BLaER1 (cell line): ENCODE measurements around the gene MAX.

ENCODE experiments used
- H3K27ac ChIP-seq: shearing (Covaris generic); formaldehyde crosslinking; 2 replicates; pipeline ENCODE4 v1.8.1; 2022
- H3K27me3 ChIP-seq: shearing (Covaris generic); formaldehyde crosslinking; 2 replicates; pipeline ENCODE4 v1.8.1; 2022
- H3K36me3 ChIP-seq: shearing (Covaris generic); formaldehyde crosslinking; 2 replicates; pipeline ENCODE4 v1.8.1; 2022
- H3K4me1 ChIP-seq: shearing (Covaris generic); formaldehyde crosslinking; 2 replicates; pipeline ENCODE4 v1.8.1; 2022
- H3K4me2 ChIP-seq: shearing (Covaris generic); formaldehyde crosslinking; 2 replicates; pipeline ENCODE4 v1.8.1; 2022
- H3K4me3 ChIP-seq: shearing (Covaris generic); formaldehyde crosslinking; 2 replicates; pipeline ENCODE4 v1.8.1; 2022
- H3K9ac ChIP-seq: shearing (Covaris generic); formaldehyde crosslinking; 2 replicates; pipeline ENCODE4 v1.8.1; 2022
- H3K9me3 ChIP-seq: shearing (Covaris generic); formaldehyde crosslinking; 2 replicates; pipeline ENCODE4 v1.8.1; 2022
- H4K20me1 ChIP-seq: shearing (Covaris generic); formaldehyde crosslinking; 2 replicates; pipeline ENCODE4 v1.8.1; 2022
- Cebpa-rat ChIP-seq: shearing (Covaris generic); IDR thresholded peaks from 2 replicates; pipeline ENCODE4 v1.8.1; 2022

MAX gene, protein sequence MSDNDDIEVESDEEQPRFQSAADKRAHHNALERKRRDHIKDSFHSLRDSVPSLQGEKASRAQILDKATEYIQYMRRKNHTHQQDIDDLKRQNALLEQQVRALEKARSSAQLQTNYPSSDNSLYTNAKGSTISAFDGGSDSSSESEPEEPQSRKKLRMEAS

DNA sequence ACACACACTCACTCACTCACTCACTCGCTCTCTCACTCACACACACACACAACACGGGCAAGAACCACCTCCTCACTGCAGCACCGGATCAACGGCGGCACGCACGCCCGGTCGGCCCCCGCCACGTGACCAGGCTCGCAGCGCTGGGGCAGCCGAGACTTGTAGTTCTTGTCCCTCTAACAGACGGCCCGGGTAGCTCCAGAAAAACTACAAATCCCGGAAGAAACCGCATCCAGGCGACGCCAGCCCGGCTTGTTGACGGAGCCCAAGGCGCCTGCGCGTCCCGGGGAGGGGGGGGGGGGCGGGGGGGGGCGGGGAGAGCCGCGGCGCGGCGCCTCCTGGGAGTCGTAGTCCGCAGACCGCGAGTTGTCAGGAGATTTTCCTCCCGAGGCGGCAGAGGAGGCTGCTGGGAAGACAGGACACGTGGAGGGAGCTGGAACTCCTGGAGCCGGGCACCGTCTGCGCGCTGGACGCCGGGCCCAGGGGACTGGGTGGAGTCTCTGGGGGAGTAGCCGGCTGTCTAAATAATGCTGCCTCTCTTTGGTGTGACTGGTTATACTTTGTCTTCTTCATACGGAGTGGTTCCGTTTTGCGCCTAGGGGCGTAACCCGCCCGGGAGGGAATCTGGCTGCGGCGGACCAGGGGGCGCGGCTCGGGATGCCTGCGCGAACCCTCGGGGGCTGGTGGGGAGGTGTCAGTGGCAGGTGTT lies at the start of gene MAX:
Gene MAX, minus strand, starts transcription at position 77 of the 709 bp plus-strand sequence. CDS start 178 bp downstream, outside the sequence.
- no peaks in the 10 kb centered on the region for H3K27me3 ChIP-seq
- peaks cover 42% of the 10 kb centered on the region for H4K20me1 ChIP-seq
- H3K27ac ChIP-seq = peak within 1 kb of the TSS; percentile 93
- TF ChIP-seq Cebpa-rat = no peak
- peak within 1 kb of the TSS; percentile 89 for H3K4me2 ChIP-seq
- H3K9me3 ChIP-seq = no peaks in the 10 kb centered on the region
- H3K4me3 ChIP-seq = peak within 1 kb of the TSS; percentile 98
- peak within 1 kb of the TSS; percentile 94 for H3K9ac ChIP-seq
- H3K36me3 ChIP-seq = peaks cover 15% of the 10 kb centered on the region; the same call in 1 of the 2 replicates
- H3K4me1 ChIP-seq = peaks cover 80% of the 10 kb centered on the region

DNA sequence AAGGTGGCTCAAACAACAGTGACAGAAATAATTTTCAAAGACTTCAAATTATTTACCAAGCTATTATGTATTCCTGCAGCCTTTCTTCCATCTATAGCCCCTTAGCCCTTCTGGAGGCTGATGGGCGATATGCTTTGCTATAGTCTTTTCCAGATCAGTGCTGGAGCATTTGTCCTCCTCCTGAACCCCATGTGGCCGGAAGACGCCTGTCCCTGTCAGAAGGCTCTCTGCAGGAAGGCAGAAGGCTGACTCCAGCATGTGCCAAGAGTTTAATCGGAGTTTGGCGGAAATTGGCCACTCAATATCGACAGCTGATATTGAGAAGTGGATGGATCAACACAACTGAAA lies 49.3 kb upstream of the MAX start:
- H3K4me2 ChIP-seq = no peak overlapping the region
- H3K4me3 ChIP-seq = no peak overlapping the region
- H3K36me3 ChIP-seq = no peaks in the 10 kb centered on the region
- TF ChIP-seq Cebpa-rat = no peak
- peaks cover 5% of the 10 kb centered on the region for H3K4me1 ChIP-seq
- no peak overlapping the region for H3K27ac ChIP-seq
- H3K9ac ChIP-seq = no peak overlapping the region
- no peaks in the 10 kb centered on the region for H3K9me3 ChIP-seq
- no peaks in the 10 kb centered on the region for H3K27me3 ChIP-seq
- no peaks in the 10 kb centered on the region for H4K20me1 ChIP-seq

DNA sequence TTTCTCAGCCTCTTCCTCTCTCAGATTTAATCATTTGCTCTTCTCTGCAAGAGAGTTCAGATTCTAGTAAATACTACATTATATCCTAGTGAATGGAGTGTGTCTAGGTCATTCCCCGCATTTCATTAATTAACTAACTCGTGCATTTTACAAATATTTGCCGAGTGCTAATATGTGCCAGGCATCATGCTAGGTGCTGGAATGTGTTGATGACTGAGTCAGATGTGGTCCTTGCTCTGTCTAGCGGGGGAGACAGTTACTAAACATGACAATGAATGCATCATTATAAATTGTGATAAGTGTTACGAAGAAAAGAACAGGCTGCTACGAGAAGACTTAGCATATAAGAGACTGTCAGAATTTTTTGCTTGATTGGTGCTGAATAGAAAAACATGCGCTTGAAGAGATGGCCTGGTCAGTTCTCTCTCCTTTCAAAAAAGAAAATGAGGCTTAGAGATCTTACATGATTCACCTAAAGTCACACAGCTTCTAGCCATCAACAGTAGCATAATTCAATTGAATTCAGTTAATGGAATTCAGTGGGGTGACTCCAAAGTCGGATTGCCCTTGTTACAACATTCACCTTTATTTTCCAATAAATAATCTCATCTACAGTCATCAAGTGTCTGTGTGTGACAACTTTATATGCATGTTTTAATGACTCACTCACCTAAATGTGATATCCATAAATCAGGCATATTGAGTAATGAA lies 48.7 kb upstream of the MAX start:
- Histone ChIP-seq H3K36me3 (no peaks in the 10 kb centered on the region), H3K4me1 (no peaks in the 10 kb centered on the region), H3K4me2 (no peak overlapping the region), H3K27ac (no peak overlapping the region), H3K9me3 (no peaks in the 10 kb centered on the region), H3K9ac (no peak overlapping the region), H3K27me3 (no peaks in the 10 kb centered on the region), H3K4me3 (no peak overlapping the region), H4K20me1 (no peaks in the 10 kb centered on the region)
- TF ChIP-seq Cebpa-rat = no peak

DNA sequence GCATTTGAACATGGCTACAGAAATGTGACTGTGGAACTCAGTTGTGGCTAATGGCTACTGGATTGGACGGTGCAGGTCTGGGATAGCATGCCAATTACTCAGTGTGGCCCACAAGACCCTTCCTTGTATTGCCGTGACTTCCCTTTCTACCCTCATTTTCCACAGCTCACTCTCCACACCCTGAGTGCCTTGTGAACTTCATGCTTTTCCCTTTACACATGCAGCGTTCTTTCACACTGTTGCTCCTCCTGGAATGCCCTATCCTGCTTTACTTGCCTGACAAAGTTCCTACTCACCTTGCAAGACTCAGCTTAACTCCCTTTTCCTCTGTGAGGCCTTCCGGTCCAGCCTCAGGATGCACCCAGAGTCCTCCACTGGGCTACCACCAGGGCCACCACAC lies 46.8 kb upstream of the MAX start:
- H3K9me3 ChIP-seq = no peaks in the 10 kb centered on the region
- no peak for TF ChIP-seq Cebpa-rat
- H3K4me3 ChIP-seq = no peak overlapping the region
- H3K27ac ChIP-seq = no peak overlapping the region
- no peaks in the 10 kb centered on the region for H3K36me3 ChIP-seq
- H3K27me3 ChIP-seq = no peaks in the 10 kb centered on the region
- H3K4me1 ChIP-seq = peaks cover 12% of the 10 kb centered on the region
- H4K20me1 ChIP-seq = no peaks in the 10 kb centered on the region
- no peak overlapping the region for H3K4me2 ChIP-seq
- H3K9ac ChIP-seq = no peak overlapping the region

DNA sequence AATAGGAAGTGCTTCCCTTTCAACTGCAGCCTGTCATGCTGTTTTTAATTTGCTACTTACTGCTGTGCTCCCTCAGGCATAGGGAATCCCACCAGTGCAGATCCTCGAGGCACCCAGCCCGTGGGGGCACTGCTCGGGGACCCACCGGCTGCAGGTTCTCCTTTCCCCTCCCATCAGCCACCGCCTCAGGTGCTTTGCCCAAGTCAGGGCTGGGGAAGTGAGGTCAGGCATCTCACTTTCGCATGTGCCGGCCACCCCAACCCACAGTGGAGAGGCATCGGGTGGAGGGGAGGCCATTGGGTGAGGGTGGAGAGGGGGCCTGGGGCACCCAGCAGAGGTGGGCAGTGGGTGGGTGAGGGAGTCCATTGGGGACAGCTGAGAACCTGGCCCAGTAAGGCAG lies 41.9 kb upstream of the MAX start:
- H4K20me1 ChIP-seq = no peaks in the 10 kb centered on the region
- no peak overlapping the region for H3K4me2 ChIP-seq
- H3K9me3 ChIP-seq = no peaks in the 10 kb centered on the region
- no peak overlapping the region for H3K9ac ChIP-seq
- H3K4me1 ChIP-seq = peaks cover 12% of the 10 kb centered on the region
- H3K36me3 ChIP-seq = no peaks in the 10 kb centered on the region
- H3K27ac ChIP-seq = no peak overlapping the region
- no peak for TF ChIP-seq Cebpa-rat
- H3K27me3 ChIP-seq = no peaks in the 10 kb centered on the region
- no peak overlapping the region for H3K4me3 ChIP-seq

DNA sequence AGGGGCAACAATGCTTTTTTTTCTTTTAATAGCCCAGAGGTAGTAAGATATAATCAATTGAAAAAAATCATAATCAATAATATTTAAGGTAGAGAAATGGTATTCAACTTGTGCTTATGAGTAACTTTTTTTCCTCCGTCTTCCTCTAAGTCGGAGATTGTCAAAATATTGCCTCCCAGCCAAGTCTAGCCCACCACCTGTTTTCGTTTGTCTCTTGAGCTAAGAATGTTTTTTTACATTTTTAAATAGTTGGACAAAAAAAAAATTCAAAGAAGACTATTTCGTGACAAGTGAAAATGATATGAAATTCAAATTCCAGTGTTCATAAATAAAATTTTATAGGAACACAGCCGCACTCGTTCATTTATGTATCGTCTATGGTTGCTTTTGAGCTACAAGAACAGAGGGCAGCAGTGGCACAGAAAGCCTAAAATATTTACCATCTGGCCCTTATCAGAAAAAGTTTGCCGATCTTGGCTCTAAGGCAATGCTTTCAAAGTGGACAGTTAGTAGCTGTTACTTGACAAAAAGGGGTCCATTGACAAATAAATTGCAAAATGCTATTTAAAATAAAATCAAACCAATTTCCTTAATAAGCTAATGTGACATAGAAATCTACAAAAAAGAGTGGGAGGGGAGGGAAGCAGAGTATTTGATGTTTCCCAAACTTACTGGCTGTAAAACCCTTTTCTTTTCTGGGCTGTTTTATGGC lies 40.8 kb upstream of the MAX start:
- Histone ChIP-seq H3K4me1 (peaks cover 12% of the 10 kb centered on the region), H3K9ac (no peak overlapping the region), H3K36me3 (no peaks in the 10 kb centered on the region), H3K27me3 (no peaks in the 10 kb centered on the region), H3K4me2 (no peak overlapping the region), H3K9me3 (no peaks in the 10 kb centered on the region), H4K20me1 (no peaks in the 10 kb centered on the region), H3K4me3 (no peak overlapping the region), H3K27ac (no peak overlapping the region)
- TF ChIP-seq Cebpa-rat = no peak

DNA sequence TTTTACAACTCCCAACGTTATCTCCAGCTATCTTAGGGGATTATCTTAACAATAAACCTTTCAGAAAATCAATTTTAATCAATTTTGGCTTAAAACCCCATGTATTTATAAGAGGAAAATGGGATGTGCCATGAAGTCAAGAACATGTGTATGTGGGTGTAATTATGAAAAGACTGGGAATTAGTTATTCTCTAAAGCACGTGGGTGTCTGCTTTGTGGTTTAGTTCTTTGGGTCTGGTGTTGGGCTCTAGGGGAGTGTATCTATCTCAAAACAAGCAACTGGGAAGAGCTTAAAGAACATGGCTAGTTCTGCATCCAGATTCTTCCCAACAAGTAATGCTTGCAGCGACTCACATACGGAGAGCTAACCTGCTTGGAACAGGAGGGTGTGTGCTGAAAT lies 40.1 kb upstream of the MAX start:
- Histone ChIP-seq H3K4me1 (peaks cover 12% of the 10 kb centered on the region), H3K4me3 (no peak overlapping the region), H3K9me3 (no peaks in the 10 kb centered on the region), H3K4me2 (no peak overlapping the region), H4K20me1 (no peaks in the 10 kb centered on the region), H3K36me3 (no peaks in the 10 kb centered on the region), H3K27ac (no peak overlapping the region), H3K9ac (no peak overlapping the region), H3K27me3 (no peaks in the 10 kb centered on the region)
- TF ChIP-seq Cebpa-rat = no peak

DNA sequence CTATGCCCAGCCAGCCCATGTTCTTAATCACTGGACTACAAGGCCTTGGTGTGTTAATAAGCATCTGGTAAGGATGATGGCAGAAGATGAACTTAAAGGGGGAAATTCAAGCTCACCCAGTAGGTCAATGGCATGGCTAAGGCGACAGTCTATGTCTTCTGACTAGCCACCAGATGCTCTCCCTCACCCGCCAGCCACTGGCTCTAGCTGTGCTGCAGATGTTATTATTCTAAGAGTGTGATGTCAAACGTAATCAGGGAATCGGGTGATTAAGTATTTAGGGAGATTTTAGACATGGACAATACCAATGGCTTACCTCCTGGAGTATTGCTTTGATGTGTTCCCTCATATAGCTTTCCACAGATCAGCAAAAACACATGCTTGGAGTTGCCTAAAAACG lies 39.2 kb upstream of the MAX start:
- Histone ChIP-seq H3K27me3 (no peaks in the 10 kb centered on the region), H3K36me3 (no peaks in the 10 kb centered on the region), H3K4me2 (no peak overlapping the region), H3K9ac (no peak overlapping the region), H3K4me3 (no peak overlapping the region), H4K20me1 (no peaks in the 10 kb centered on the region), H3K27ac (no peak overlapping the region), H3K9me3 (no peaks in the 10 kb centered on the region), H3K4me1 (peaks cover 12% of the 10 kb centered on the region)
- TF ChIP-seq Cebpa-rat = no peak

DNA sequence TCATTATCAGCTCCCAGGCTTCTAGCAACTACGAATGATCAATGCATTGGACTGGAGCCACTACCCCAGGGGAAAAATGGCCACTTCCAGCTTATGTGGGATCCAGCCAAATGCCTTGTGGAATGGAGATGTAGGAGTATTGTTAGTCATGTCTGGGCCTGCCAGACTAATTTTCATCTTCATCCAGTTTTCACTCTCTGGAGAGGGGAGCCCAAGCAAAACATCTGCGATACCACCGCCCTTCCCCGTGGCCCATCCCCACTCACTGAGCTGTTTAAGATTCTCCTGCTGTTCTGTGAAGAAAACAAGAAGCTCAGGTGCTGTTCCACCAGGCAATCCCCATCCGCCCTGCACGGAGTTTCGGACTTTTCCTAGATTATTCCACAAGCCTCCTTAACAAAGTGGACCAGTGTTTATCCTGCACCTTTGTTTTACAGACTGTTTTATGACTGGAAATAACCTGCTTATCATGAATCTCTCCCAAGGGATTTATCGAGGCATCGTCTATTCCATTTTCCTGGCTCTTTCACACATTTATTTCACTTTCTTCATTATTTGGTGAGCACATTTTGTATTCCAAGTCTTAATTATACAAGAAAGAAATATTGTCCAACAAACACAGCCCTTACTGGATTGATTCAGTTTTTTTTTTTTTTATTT lies 35.5 kb upstream of the MAX start:
- Histone ChIP-seq H3K27me3 (no peaks in the 10 kb centered on the region), H3K9me3 (no peaks in the 10 kb centered on the region), H3K9ac (no peak overlapping the region), H3K4me2 (no peak overlapping the region), H4K20me1 (no peaks in the 10 kb centered on the region), H3K4me1 (no peaks in the 10 kb centered on the region), H3K36me3 (no peaks in the 10 kb centered on the region), H3K27ac (no peak overlapping the region), H3K4me3 (no peak overlapping the region)
- no peak for TF ChIP-seq Cebpa-rat
